K562 (cell line): Measurements from ENCODE around the gene BBX. TPM values are rescaled to one million over a fixed set of nuclear protein-coding genes. Genes with fewer than 3 reads are reported as not detected.

ENCODE experiments used
- ATAC-seq: fragments of 200-7000 bp; cut with Tn5 transposase; 3 replicates; pipeline ENCODE4 v1.9.1; 2020; ENCODE audit warnings: moderate library complexity
- BruUV-seq: library from RNA; stranded (reverse); fragments of 400-500 nt; replicated peaks from 2 replicates; lab custom pipeline; 2021; lab: Mats Ljungman, UMichigan
- CTCF ChIA-PET: fragments of 300-600 bp; formaldehyde crosslinking; extraction: SDS; loops from one replicate; lab custom pipeline; 2021; ENCODE audit warnings: low intra/inter-chr PET ratio; lab: Yijun Ruan, JAX
- POLR2A ChIA-PET: fragments of 300-600, 350-650 bp; sonication (Branson Sonifier 250); formaldehyde crosslinking; extraction: SDS; loops from one replicate; lab custom pipeline; 2021; ENCODE audit warnings: antibody characterized with exemption, inconsistent platforms; lab: Yijun Ruan, JAX
- DNase-seq, 4 experiments: peaks; one replicate each; pipeline versions ENCODE4 v3.0.0 to v3.0.0-alpha.2; 2011 to 2018; ENCODE audit warnings: low spot score in 3 of 4, mixed read lengths in 3 of 4; ENCODE audit errors: extremely low read depth in 1 of 4
- FAIRE-seq: peaks from 2 replicates; lab custom pipeline; 2011; peaks lifted over from hg19 to GRCh38; lab: Jason Lieb, UNC
- H2AFZ ChIP-seq: 2 replicates; pipeline ENCODE4 v1.6.0; 2011; ENCODE audit warnings: low read depth, low read length, control low read depth, inconsistent platforms
- H3K27ac ChIP-seq: fragments of 200-600 bp; 3 replicates; pipeline ENCODE4 v1.8.0; 2011; ENCODE audit warnings: low read depth, mild to moderate bottlenecking, control low read depth, inconsistent platforms, low read length, moderate library complexity, mixed read lengths; ENCODE audit errors: extremely low read depth
- H3K27me3 ChIP-seq, 2 experiments: fragments of 300-600 bp in 1 of 2; 2 replicates in 1 of 2; 3 replicates in 1 of 2; pipeline versions ENCODE4 v1.6.0 to v1.8.0; 2011; ENCODE audit warnings: inconsistent platforms in 2 of 2, low read length in 2 of 2, mild to moderate bottlenecking in 1 of 2, mixed read lengths in 1 of 2, moderate library complexity in 1 of 2; ENCODE audit not compliant: control insufficient read depth in 2 of 2, insufficient read depth in 2 of 2
- H3K36me3 ChIP-seq: fragments of 300-600 bp; 3 replicates; pipeline ENCODE4 v1.8.0; 2011; ENCODE audit warnings: mild to moderate bottlenecking, low read length, inconsistent platforms; ENCODE audit not compliant: control insufficient read depth, insufficient read depth
- H3K4me1 ChIP-seq, 2 experiments: fragments of 200-600 bp in 1 of 2; replicated peaks in 1 of 2; 2 replicates in 1 of 2; 3 replicates in 1 of 2; pipeline versions ENCODE4 v1.5.1 to v1.8.0; 2011; ENCODE audit warnings: inconsistent platforms in 2 of 2, low read length in 2 of 2, mild to moderate bottlenecking in 1 of 2, mixed read lengths in 1 of 2, moderate library complexity in 1 of 2; ENCODE audit not compliant: control insufficient read depth in 2 of 2, insufficient read depth in 2 of 2
- H3K4me2 ChIP-seq: 2 replicates; pipeline ENCODE4 v1.6.1; 2011; ENCODE audit warnings: low read length, control low read depth, inconsistent platforms, mixed read lengths; ENCODE audit not compliant: insufficient read depth
- H3K4me3 ChIP-seq: fragments of 200-600 bp; sonication (generic), shearing (Covaris generic); 2 replicates; pipeline ENCODE4 v1.5.1; 2016; ENCODE audit warnings: control low read depth, inconsistent platforms
- H3K79me2 ChIP-seq: fragments of 200-600 bp; 3 replicates; pipeline ENCODE4 v1.8.0; 2011; ENCODE audit warnings: low read length, inconsistent platforms; ENCODE audit not compliant: control insufficient read depth, insufficient read depth
- H3K9ac ChIP-seq, 2 experiments: 2 replicates each; pipeline versions ENCODE4 v1.6.0 to v1.6.1; 2011; ENCODE audit warnings: low read depth in 2 of 2, low read length in 2 of 2, control low read depth in 1 of 2, inconsistent platforms in 1 of 2, mild to moderate bottlenecking in 1 of 2, mixed read lengths in 1 of 2; ENCODE audit not compliant: insufficient read depth in 1 of 2
- H3K9me1 ChIP-seq: one replicate; pipeline ENCODE4 v1.6.0; 2011; ENCODE audit warnings: inconsistent platforms, mild to moderate bottlenecking, low read length, moderate library complexity; ENCODE audit not compliant: control insufficient read depth, insufficient read depth
- H3K9me3 ChIP-seq: replicated peaks from 2 replicates; pipeline ENCODE4 v1.5.1; 2011; ENCODE audit warnings: low read depth, low read length, inconsistent platforms; ENCODE audit not compliant: control insufficient read depth, insufficient read depth
- H4K20me1 ChIP-seq: replicated peaks from 2 replicates; pipeline ENCODE4 v1.6.1; 2011; ENCODE audit warnings: low read length, inconsistent platforms, mixed read lengths; ENCODE audit not compliant: control insufficient read depth, insufficient read depth
- CCNT2 ChIP-seq: IDR thresholded peaks from 2 replicates; pipeline ENCODE4 v1.6.1; 2011; ENCODE audit warnings: borderline replicate concordance, low read depth, mild to moderate bottlenecking, moderate library complexity, mixed read lengths, low read length; ENCODE audit not compliant: insufficient read length; ENCODE audit errors: extremely low read depth
- CTCF ChIP-seq, 3 experiments: IDR thresholded peaks in 2 of 3; conservative IDR thresholded peaks in 1 of 3; 2 replicates each; pipeline ENCODE4 v1.5.1; 2011 to 2012; ENCODE audit warnings: low read length in 3 of 3, mild to moderate bottlenecking in 3 of 3, control low read depth in 2 of 3, improper control_type of control experiment in 1 of 3, inconsistent platforms in 1 of 3, low read depth in 1 of 3, mixed read lengths in 1 of 3, moderate library complexity in 1 of 3; ENCODE audit not compliant: insufficient read depth in 2 of 3
- ETV1 ChIP-seq: fragments of 450-650 bp; conservative IDR thresholded peaks from 2 replicates; pipeline ENCODE4 v1.6.1; 2016; ENCODE audit warnings: missing genetic modification characterization, control low read depth, low read depth, missing compliant biosample characterization
- HOMEZ ChIP-seq: fragments of 250-450 bp; sonication (Bioruptor Pico); IDR thresholded peaks from 2 replicates; pipeline ENCODE4 v1.4.0; 2020; ENCODE audit warnings: mild to moderate bottlenecking, moderate library complexity
- KHSRP ChIP-seq: fragments of 450-650 bp; IDR thresholded peaks from 2 replicates; pipeline ENCODE4 v1.6.1; 2017
- NONO ChIP-seq, 2 experiments: fragments of 200-400 bp in 1 of 2; fragments of 450-650 bp in 1 of 2; formaldehyde crosslinking in 1 of 2; IDR thresholded peaks; 2 replicates each; pipeline ENCODE4 v1.6.1; 2017; ENCODE audit warnings: low read depth in 2 of 2, mild to moderate bottlenecking in 2 of 2, moderate library complexity in 2 of 2, low read length in 1 of 2
- PML ChIP-seq: IDR thresholded peaks from 2 replicates; pipeline ENCODE4 v1.6.1; 2012; ENCODE audit warnings: low read length, inconsistent platforms
- POLR3A ChIP-seq: IDR thresholded peaks from 2 replicates; pipeline ENCODE4 v1.6.1; 2011; ENCODE audit warnings: borderline replicate concordance, mild to moderate bottlenecking, moderate library complexity; ENCODE audit not compliant: insufficient read length, insufficient read depth; ENCODE audit errors: extremely low read depth
- RBM34 ChIP-seq: fragments of 200-400 bp; formaldehyde crosslinking; IDR thresholded peaks from 2 replicates; pipeline ENCODE4 v1.6.1; 2018; ENCODE audit warnings: low read length, borderline replicate concordance; ENCODE audit not compliant: insufficient read depth
- SMC3 ChIP-seq: conservative IDR thresholded peaks from 2 replicates; pipeline ENCODE4 v1.6.1; 2011; ENCODE audit warnings: low read depth, low read length, improper control_type of control experiment; ENCODE audit not compliant: insufficient read depth
- ZBTB12 ChIP-seq: fragments of 250-450 bp; sonication (Bioruptor Pico); IDR thresholded peaks from 2 replicates; pipeline ENCODE4 v1.4.0; 2020
- ZFP1 ChIP-seq: fragments of 450-650 bp; formaldehyde crosslinking; IDR thresholded peaks from 2 replicates; pipeline ENCODE4 v1.4.0; 2020; ENCODE audit warnings: mild to moderate bottlenecking, mixed read lengths
- ZKSCAN1 ChIP-seq: fragments of 150-350 bp; IDR thresholded peaks from 2 replicates; pipeline ENCODE4 v1.6.1; 2016; ENCODE audit warnings: low read depth, low read length
- ZNF449 ChIP-seq: fragments of 250-450 bp; sonication (Bioruptor Pico); IDR thresholded peaks from 2 replicates; pipeline ENCODE4 v1.8.0; 2022; ENCODE audit warnings: moderate library complexity, mild to moderate bottlenecking, inconsistent platforms
- ZNF76 ChIP-seq: fragments of 250-450 bp; sonication (Bioruptor Pico); IDR thresholded peaks from 2 replicates; pipeline ENCODE4 v1.4.0; 2020; ENCODE audit warnings: mild to moderate bottlenecking, moderate library complexity, borderline replicate concordance
- WGBS: fragments of 100-300 bp; shearing (Covaris generic); methylation state at CpG from one replicate; pipeline ENCODE4 v1.1.6; 2016; ENCODE audit warnings: low coverage, mixed read lengths; ENCODE audit not compliant: insufficient coverage; ENCODE audit errors: missing lambda C conversion rate; 5-methylcytosine and 5-hydroxymethylcytosine counted together
- in situ Hi-C: fragments of 300-500 bp; cut with MboI; formaldehyde crosslinking; loops from 4 replicates; pipeline ENCODE4 v1.15.0; 2018; ENCODE audit warnings: inconsistent platforms, mixed read lengths
- intact Hi-C: fragments of 100-400 bp; cut with micrococcal nuclease; formaldehyde crosslinking; loops from 2 replicates; pipeline ENCODE4 v1.14.2; 2022
- polyA plus RNA-seq, 8 experiments: library from polyadenylated mRNA; depleted of rRNA in 4 of 8; stranded (reverse) in 5 of 8; unstranded in 3 of 8; fragments of >200 nt; fragmentation: Nextera tagmentation in 2 of 8; fragmentation: Illumina TruSeq in 1 of 8; extraction: Ambion mirVana in 2 of 8; extraction: Trizol in 1 of 8; gene quantifications; 2 replicates each; pipeline versions ENCODE4 v1.2.1 to v1.2.3, GENCODE V29; 2011 to 2014; ENCODE audit warnings: inconsistent platforms in 1 of 8, missing spikeins in 1 of 8
- total RNA-seq, 7 experiments: library from RNA; depleted of rRNA in 6 of 7; stranded (reverse); fragments of >200 nt in 6 of 7; fragmentation: Illumina TruSeq in 2 of 7; extraction: Trizol in 2 of 7; gene quantifications; 2 replicates each; pipeline versions ENCODE4 v1.2.1 to v1.2.3, GENCODE V29; 2011 to 2021; ENCODE audit warnings: low replicate concordance in 1 of 7

Gene BBX
- total and polyA plus RNA-seq, 9 of the 15 experiments (the other 6 are each of a cell fraction or from before 2014, with no cell fraction given): 4.9 to 19.5 (median 11.8) TPM

- ChIA-PET CTCF (no interaction called here), POLR2A (no interaction called here)
- FAIRE-seq: no peak
- Histone ChIP-seq H4K20me1 (peaks cover 5% of the 10 kb centered on the region; the same call in 1 of the 2 replicates), H3K36me3 (no peaks in the 10 kb centered on the region), H3K79me2 (peaks cover 4% of the 10 kb centered on the region; the same call in 1 of the 3 replicates), H3K4me2 (no peak overlapping the region), H3K9me3 (no peaks in the 10 kb centered on the region), H3K4me1 (no peaks in the 10 kb centered on the region), H3K27me3 (no peaks in the 10 kb centered on the region), H3K27ac (no peak overlapping the region), H3K4me3 (no peak overlapping the region), H3K9me1 (no peaks in the 10 kb centered on the region), H2AFZ (no peak overlapping the region), H3K9ac (no peak overlapping the region)
- intact Hi-C loops: loop anchor here (10.0 kb wide), 1 partner anchor 311 kb away; no protein-coding TSS in a partner anchor
- in situ Hi-C loops: no loop called here
- no TSS peak for BruUV-seq
- ATAC-seq: no peak
- WGBS: 38% methylated on average over 1 of the region's 1 CpG
- DNase-seq: no peak
- no peak for TF ChIP-seq ZNF76
- no peak for TF ChIP-seq KHSRP
- no peak for TF ChIP-seq ETV1
- no peak for TF ChIP-seq RBM34
- no peak for TF ChIP-seq ZKSCAN1
- no peak for TF ChIP-seq ZBTB12 (CRISPR knock-in tag)
- no peak for TF ChIP-seq SMC3
- TF ChIP-seq HOMEZ (CRISPR knock-in tag): no peak
- no peak for TF ChIP-seq PML
- no peak for TF ChIP-seq CTCF (IDR thresholded peaks at IDR 0.05 in 2 of 3, conservative IDR thresholded peaks at IDR 0.05 in 1 of 3; ENCODE audit: insufficient read depth in 2 of 3, low read depth in 1 of 3, low read length in 3 of 3)
- no peak for TF ChIP-seq NONO (IDR thresholded peaks at IDR 0.05; ENCODE audit: low read depth in 2 of 2, low read length in 1 of 2)
- no peak for TF ChIP-seq POLR3A
- TF ChIP-seq CCNT2: no peak
- TF ChIP-seq ZFP1 (CRISPR knock-in tag): no peak
- no peak for TF ChIP-seq ZNF449 (CRISPR knock-in tag)
Observed at GRCh38 chr3:107545680-107546120, 22.9 kb downstream of the BBX start.
